ENCODE measurements around the gene MKS1.

MKS1 gene

DNA sequence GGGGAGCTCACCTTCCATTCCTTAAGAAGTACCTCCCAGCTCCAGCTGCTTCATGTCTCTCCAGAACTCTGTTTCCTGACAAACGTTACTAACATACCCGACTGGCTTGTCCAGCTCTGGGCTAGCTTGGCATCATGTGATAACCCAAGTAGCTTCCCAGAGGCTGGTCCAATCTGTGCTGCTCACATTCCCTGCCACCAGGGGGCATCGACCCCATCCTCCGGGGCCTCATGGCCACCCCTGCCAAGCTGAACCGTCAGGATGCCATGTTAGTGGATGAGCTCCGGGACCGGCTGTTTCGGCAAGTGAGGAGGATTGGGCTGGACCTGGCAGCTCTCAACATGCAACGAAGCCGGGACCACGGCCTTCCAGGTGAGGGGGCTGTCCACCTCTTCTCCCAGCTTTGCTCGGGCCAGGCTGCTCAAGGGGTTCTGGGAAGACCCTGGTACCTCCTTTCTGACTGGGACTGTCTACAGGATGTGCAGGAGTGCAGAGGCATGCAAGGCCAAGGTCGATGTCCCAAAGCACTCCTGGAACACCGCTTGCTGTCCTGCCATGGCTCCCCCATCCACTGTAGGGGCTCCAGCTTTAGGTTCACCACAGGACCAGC, 18.9 kb downstream of the MKS1 start:
- DNase-seq (ENCODE audit: low read depth) = no peak

DNA sequence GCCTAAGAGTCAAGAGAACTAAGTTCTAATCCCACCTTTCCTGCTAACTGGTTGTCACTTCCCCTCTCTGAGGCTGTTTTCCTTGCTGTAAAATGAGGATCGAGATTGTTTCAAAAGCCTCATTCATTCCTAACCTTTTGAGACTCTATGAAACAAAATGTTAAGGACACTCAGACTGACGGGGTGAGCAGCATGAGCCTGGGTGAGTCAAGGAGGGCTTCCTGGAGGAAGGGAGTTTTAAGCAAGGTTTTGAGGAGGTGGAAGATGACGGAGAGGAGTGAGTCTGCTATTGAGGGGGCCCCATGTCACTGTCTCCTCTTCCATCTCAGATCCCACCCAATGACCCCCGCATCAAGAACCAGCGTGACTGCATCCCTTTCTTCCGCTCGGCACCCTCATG, 22.4 kb downstream of the MKS1 start:
- no peak for DNase-seq (ENCODE audit: low read depth)

DNA sequence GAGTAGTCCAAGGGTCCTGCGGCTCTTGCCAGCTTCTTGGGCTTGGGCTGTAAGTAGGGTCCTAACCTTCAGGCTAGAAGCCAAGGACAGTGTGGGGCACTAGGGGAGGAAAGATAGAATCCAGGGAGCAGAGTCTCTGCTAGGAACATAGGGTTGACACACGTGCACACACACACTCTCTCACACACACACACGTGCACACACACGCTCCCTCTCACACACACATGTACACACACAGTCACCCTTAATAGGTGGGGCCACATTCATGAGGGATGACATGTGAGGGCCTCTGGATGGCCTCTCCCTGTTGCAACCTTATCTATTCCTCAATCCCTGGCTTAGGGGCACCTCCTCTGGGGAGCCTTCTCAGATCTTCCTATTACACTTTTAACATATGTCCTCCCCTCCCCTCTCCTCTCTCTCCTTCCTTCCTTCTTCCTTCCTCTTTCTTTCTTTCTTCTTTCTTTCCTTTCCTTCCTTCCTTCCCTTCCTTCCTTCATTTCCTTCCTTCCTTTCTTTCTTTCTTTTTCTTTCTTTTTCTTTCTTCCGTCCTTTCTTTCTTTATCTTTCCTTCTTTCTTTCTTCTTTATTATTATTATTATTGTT, 23.4 kb downstream of the MKS1 start:
- DNase-seq (ENCODE audit: low read depth) = no peak

DNA sequence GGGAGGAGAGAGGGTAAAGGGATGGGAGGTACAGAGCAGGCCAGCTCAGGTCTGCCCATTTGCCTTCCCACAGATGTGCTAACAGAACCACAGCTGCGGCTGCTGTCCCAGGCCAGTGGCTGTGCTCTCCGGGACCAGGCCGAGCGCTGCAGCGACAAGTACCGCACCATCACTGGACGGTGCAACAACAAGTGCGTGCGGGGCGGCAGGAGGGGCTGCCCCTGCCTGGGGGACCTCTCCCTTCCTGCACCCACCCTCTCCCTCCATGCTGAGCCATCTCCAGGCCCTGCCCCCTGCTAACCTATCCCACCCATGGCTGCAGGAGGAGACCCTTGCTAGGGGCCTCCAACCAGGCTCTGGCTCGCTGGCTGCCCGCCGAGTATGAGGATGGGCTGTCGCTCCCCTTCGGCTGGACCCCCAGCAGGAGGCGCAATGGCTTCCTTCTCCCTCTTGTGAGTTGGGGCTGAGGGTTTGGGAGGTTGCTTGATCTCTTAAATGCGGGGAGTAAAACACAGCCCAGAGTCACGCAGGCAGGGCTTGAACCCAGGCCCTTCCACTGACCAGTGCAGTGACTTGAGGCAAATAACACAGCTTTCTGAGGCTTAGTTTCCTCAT, 25.3 kb downstream of the MKS1 start:
- DNase-seq (ENCODE audit: low read depth) = no peak

DNA sequence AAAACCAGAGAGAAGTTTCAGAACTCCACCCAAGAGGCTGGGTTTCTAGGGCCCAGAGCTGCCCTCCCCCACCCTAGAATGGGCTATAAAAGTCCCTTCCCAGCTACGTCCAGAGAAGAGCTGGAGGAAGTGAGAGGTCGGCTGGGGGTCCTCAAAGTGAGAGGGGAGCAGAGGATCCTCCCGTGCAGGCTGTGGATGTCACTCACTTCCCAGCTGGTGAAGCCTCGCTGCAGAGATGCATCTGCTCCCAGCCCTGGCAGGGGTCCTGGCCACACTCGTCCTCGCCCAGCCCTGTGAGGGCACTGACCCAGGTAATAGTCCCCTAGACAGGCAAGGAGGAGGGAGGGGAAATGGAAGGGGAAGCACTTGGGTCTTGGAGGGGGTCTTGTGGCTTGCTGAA, 26.4 kb downstream of the MKS1 start, which contains the start of gene EPX:
Gene EPX (plus strand): TSS at position 115 of the 400 bp plus-strand sequence. CDS start 121 bp downstream, at position 236.
- DNase-seq (ENCODE audit: low read depth) = no peak

DNA sequence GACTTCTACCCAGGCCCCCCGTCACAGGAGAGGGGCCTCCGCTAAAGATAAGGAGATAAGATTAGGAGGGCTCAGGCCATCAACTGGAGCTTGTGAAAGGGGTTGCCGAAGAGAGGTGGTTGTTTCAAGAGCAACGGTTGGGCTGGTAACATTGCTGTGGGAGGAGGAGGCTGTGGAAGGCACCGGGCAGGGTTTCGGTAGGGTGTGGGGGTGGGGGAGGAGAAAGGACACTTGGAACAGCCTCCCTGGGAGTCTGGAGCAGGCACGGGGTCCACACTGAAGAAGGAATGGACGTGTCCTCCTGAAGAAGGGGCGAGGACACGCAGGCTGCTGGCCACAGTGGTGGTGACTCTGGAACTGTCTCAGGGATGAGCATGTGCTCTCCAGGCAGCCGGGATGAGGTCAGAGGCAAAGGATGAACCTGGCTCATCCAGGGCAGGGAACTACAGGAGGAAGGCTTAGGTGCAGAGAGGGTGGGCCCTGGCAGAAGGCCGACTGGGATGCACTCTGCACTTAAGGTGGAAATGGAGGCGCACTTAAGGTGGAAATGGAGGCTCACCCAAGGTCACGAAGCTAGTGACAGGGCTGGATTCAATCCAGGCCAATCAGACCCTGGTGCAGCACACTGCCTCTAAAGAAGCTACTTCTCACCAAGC, 27.7 kb downstream of the MKS1 start:
- no peak for DNase-seq (ENCODE audit: low read depth)

DNA sequence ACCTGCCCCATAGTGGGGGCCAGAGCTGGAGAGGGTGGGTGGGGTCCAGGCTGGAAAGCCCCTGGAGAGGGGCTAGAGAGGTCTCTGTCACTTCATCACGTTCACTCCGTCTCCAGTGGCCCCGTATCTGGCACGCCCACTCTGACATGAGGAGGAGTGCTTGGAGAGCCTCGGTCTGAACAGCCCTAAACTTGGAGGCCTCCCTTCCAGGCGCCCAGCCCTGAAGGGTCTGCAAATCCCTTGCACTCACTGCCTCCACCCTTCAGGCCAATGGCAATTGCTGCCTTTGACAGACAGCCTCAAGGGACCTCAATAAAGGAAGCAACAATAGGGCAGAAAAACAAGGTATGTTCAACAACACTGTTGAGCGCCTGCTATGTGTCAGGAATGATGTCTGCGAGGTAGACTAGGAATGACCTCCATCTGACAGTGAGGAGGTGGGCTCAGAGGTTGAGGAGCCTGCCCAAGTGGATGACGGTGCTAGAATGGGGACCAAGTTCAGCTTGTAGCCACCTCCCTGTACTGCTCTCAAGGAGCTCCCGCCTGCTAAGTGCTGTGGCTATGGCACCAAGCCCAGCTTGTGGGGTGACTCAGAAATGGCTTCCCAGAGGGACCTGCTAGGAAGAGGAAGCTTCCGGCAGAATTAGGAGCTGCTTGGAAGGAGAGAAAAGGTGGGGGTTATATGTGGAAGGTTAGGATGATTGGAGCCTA, 29.5 kb downstream of the MKS1 start:
- DNase-seq (ENCODE audit: low read depth) = peak; percentile 53

DNA sequence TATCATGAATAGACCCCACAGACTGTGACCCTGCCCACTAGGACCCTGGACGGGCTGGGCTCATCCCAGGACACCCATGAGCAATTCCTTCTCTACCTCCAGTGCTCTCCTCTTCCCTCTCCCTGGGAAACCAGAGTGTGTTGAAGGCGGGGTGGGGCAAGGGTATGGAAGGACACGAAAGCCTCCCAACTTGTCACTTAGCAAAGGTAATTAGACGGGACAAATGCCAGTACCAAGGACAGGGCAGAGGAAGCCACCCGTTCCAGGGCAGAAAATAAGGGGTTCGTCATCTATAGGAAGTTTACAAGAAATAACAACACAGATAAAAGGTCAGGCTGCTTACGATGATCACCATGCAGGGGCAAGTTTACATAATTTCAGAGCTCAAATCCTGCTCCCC, 31.4 kb downstream of the MKS1 start:
- DNase-seq (ENCODE audit: low read depth) = no peak

DNA sequence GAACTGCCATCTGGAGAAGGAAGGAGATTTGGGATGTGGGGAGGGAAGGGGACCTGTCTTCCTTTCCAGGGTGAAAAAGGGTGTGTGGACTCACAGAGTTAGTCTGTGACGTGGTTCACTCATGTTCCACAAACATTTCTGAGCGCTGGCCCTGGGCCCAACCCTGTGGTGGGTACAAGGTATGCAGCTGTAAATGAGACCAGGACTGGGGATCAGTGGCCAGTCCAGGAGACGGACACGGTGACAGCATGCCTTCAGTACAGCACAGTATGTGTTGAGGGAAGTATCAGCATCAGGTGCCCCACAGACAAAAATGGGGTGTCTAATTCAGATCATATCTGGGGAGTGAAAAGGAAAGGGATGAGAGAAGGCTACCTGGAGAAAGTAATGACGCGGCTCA, 32.0 kb downstream of the MKS1 start:
- no peak for DNase-seq (ENCODE audit: low read depth)

DNA sequence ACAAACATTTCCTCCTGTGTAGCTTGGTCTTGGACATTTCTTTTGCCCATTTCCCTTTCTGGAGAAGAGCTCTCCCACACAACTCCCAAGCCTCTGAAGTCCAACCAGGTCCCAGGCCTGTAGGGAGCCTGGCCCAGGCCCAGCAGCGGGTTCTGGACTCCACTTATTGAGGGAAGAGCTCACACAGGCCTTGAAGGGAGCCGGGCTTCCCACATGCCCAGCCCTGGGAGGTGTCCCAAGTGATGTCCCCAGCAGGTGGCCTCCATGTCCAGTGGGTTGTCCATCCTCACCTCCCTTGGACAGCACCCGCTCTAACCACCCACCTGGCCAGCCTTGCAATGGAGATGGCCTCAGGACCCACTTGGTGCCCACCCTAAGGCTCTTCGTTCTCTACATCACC, 32.5 kb downstream of the MKS1 start:
- no peak for DNase-seq (ENCODE audit: low read depth)

DNA sequence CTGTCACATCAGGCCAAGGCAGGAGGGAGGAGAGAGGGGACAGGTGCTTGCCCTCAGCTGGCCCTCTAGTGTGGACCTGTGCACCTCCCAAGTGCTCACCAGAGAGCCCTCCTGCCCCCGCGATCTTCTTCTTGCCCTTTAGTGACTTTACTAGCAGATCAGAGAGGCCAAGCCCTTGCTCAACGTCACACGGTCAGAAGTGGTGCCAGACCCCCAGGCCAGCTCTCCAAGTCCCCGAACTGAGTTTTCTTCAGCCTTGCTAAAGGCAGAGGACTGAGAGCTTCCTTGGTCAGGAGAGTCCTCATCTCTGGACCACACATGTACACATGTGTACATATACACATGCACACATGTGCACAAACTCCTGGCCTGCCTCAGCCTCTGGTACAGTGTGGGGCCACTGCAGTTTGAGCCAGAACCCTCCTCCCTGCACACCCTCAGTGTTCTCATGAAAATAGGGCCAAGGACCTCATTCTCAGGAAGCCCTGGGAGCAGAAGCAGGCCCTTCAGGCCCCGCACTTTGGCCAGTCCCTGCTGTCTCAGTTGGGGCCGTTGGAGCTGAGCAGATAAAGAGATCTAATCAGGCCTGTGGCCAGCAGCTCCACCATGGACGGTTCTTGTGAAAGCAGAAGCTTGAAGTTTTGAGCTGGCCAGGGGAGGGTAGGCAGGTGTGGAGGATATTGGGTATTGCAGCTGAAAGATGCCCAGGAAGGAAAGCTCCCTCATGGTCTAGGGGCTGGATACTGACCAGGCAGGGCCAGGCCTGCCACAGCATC, 33.9 kb downstream of the MKS1 start:
- no peak for DNase-seq (ENCODE audit: low read depth)

DNA sequence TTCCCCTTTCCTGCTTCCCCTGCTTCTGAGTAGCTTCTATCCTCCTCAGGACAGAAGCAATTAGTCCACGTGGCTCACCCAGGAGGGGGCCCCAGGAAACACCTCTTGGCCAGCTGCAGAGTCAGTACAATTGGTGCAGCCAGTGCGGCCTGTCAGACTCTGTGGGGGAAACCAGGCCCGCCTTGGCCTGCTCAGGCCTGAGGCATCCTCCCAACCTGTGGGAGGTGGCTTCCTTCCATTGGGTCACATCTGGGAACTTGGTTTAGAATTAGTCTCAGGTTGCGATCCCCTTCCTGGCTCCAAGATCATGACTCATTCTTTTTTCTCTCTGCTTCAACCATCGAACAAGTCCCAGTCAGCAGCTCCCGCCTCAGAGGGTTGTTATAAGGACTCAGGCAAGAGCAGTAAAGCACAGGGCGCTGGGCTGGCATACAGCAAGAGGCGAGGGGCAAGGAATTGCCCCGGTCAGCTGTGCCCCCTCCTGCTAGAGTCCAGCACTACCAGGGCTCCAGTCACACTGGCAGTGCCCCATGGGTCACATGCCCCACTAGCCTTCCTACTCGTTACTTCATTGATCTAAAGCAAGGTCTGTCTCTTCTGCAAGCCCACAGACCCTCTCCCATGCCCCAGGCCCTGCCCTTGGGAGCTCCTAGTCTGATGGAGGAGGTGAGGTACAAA, 34.6 kb downstream of the MKS1 start:
- DNase-seq (ENCODE audit: low read depth) = no peak

DNA sequence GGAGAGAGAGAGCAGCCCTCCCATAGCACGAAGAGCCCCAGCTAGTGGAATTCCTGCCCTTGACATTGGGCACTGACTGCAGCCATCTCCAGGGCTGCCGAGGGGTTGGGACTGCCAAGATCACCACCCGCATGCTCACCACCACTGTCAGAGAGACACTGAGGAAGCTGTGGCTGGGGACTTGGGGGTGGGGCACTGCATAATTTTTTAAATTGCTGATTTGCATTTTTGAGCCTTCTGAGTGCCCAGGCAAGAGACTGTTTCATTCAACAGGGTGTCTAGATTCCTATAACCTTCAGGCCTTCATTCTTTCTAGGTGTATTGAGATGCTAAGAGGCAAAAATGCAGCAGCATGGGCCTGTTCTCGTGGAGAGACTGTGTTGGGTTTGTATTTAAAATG, 35.5 kb downstream of the MKS1 start:
- DNase-seq (ENCODE audit: low read depth) = no peak

DNA sequence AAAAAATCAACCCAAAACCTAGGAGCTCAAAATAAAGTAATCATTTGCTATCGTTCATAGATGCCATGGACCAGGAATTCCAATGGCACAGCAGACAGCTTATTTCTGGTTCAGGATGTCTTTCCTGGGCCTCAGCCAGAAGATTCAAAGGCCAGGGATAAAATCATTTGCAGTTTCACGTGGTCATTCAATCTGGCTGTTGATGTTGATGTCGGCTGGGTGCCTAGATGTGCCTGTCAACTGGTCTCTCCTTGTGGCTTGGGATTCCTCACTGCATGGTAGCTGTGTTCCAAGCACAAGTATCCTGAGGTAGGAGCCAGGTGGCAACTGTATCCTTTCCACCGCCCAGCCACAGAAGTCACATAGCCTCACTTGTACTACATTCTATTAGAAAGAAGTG, 37.3 kb downstream of the MKS1 start:
- DNase-seq (ENCODE audit: low read depth) = no peak

DNA sequence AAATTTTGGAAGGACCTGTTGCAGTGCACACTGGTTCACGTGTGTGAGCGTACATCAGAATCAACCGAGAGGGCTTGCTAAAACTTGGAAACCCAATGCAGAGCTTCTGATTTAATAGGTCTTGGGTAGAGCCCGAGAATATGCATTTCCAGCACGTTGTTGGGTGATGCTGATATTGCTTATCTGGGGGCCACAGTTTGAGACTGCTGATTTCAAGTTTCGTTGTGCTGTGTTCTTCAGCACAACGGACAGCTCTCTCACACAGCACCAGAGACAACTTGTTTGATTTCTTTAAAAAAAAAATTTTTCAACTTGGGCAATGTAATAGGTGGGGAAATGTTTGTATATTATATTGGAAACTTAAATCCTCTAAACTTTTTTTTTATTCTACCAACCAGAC, 42.9 kb downstream of the MKS1 start:
- DNase-seq (ENCODE audit: low read depth) = no peak

DNA sequence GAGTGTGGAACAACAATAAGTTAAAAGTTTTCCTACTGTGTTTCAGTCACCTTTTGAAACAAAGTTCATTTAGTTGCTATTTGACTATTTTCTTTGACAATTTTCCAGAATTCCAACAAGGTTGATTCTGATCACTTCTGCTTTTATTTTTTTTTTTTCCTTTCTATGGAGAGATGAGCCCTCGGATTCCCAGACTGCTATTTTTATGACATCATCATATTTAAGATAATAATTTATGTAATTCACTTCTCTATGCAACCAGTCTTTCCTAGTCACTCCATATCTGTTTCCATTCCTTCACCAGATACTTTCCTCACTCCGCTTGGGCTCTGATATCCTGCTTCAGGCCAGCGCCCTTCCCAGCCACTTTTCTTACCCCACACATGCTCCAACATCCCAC, 44.2 kb downstream of the MKS1 start:
- DNase-seq (ENCODE audit: low read depth) = no peak

DNA sequence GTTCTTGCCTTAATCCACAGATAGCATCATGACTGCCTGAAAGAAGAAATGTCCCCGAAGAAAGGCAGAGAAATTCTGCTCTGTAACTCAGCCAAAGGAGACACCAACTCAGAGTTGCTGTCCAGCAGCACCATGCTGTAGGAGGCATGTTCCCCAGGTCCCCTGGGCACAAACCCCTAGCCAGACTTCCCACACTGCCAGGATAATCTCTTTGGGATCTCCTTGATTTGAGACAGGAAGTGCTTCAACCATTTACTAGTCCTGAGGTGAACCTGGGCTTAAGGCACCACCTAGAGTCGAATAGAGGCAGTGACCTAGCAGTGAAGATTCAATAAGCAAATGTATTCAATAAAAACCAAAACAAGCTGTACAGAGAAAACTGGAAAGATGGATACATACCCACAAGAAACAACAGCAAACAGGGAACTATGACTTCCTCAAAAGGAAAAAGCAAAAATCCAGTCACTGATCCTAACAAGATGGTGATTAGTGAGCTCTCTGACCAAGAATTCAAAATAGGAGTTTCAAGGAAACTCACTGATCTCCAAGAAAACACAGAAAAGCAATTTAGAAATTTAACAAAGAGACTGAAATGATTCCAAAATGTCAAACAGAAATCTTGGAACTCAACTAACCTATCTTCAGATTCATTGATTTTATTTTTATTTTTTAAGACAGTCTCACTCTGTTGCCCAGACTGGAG, 46.5 kb downstream of the MKS1 start:
- DNase-seq (ENCODE audit: low read depth) = no peak

DNA sequence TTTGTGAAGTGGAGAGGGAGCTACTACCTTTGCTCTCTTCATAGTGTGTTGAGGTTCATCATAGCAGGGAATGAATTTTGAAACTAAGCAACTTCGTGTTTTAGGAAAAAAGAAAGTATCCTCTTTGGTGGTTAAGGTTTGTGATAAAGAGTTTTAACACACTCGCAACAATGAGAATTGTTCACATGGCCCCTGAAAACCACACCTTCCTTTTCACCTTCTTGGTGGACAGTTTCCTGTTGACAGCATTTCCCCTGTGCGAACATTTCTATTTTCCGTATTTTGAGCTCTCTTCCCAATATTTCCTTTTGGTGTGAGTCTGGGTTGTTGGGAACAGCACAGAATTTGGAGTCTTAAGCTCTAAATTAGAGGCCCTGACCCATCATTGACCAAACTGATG, 48.4 kb downstream of the MKS1 start:
- no peak for DNase-seq (ENCODE audit: low read depth)

DNA sequence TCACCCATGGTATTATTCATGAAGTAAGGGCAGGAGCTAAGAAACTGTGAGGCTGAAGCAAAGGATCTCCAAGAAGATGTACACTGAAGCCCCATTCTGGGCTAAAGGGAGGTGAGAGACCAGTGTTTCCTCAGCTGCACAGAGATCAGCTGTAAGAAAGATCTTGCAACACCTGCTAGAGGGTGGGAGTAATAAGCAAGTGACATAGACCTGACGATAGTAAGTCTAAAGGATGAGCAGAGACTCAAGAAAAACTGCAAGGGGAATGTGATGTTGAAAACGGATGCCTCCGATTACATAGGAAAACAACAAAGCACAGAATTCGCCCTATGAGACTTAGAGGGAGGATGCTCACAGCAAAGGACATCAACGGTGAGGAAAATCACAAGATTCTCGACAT, 52.4 kb downstream of the MKS1 start, which contains the start of gene OR4D2:
Gene OR4D2 (plus strand): TSS at position 301 of the 400 bp plus-strand sequence. CDS start 2,674 bp downstream, outside the sequence.
- DNase-seq (ENCODE audit: low read depth) = no peak

DNA sequence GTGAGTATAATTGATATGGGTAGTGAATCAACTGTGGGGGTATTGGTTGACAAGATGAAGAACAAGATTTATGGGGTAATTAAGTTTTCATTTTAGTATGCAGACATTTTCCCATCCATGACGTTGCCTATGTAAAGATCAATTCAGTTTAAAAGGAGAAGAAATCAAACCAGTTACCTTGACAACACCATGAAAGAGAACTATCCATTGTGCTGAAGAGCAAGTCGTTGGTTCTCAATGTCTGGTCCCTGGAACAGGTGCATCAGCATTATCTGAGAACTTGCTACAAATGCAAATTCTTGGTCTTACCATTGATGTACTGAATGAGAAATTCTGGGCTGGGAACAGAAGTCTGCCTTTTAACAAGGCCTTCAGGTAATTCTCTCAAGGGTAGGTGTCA, 53.1 kb downstream of the MKS1 start:
- no peak for DNase-seq (ENCODE audit: low read depth)

DNA sequence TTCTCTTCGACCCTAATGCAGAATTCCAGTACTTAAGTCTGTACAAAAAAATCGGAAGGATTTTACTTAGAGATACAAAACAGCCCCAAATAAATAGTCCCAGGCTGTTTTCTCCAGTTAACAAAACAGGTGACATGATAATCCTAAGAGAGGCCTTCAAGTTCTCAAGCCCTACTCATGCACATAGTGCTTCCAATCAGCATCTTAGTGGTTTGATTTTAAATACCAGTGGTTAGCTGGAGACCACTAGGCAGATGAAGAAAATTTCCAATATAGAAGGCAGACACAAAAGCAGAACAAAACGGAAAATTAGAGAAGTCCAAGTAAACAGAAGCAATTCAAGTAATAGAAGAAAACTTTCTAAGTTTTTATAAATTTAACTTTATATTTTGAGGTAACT, 57.5 kb downstream of the MKS1 start:
- DNase-seq (ENCODE audit: low read depth) = no peak
